Gastrocnemius medialis (tissue), 4 donors: Measurements from ENCODE around the gene ATP6V0D1.

Experiments used
- CTCF ChIP-seq, 5 experiments: fragments of 450-650 bp in 3 of 5; fragments of 200-600 bp in 2 of 5; sonication (generic) in 2 of 5; IDR thresholded peaks in 4 of 5; conservative IDR thresholded peaks in 1 of 5; 1 replicate in 4 of 5; 2 replicates in 1 of 5; pipeline ENCODE4 v1.5.1; 2016 to 2019; ENCODE audit warnings: antibody characterized with exemption in 5 of 5, mild to moderate bottlenecking in 3 of 5, moderate library complexity in 3 of 5
- POLR2A ChIP-seq, 2 donors: fragments of 450-650 bp; IDR thresholded peaks; one replicate each; pipeline ENCODE4 v1.6.1; 2017; ENCODE audit warnings: antibody characterized with exemption in 2 of 2, mild to moderate bottlenecking in 2 of 2, moderate library complexity in 2 of 2

- TF ChIP-seq CTCF (IDR thresholded peaks at IDR 0.05 in 4 of 5, conservative IDR thresholded peaks at IDR 0.05 in 1 of 5): no peak
- TF ChIP-seq POLR2A (IDR thresholded peaks at IDR 0.05): no peak
Measured at GRCh38 chr16:67490335-67491096, 9.6 kb upstream of the ATP6V0D1 start.
